IMR-90 (cell line): ENCODE measurements around the gene AGXT2. TPM values are rescaled to one million over a fixed set of nuclear protein-coding genes. Genes with fewer than 3 reads are reported as not detected.

ENCODE experiments used
- ATAC-seq: fragments of 200-7000 bp; cut with Tn5 transposase; 2 replicates; pipeline ENCODE4 v1.9.1; 2020; ENCODE audit warnings: low read depth, mild to moderate bottlenecking, moderate library complexity
- BruUV-seq: library from RNA; stranded (reverse); fragments of 400-500 nt; replicated peaks from 2 replicates; lab custom pipeline; 2021; lab: Mats Ljungman, UMichigan
- CTCF ChIA-PET: fragments of 300-600 bp; formaldehyde crosslinking; extraction: SDS; loops from one replicate; lab custom pipeline; 2021; ENCODE audit warnings: antibody characterized with exemption; lab: Yijun Ruan, JAX
- POLR2A ChIA-PET: fragments of 300-600 bp; sonication (Branson Sonifier 250); formaldehyde crosslinking; loops from one replicate; lab custom pipeline; 2022; ENCODE audit warnings: antibody characterized with exemption; ENCODE audit not compliant: unreplicated experiment; lab: Charles Lee
- DNase-seq: peaks from one replicate; pipeline ENCODE4 v3.0.0; 2013
- H2AFZ ChIP-seq: replicated peaks from 2 replicates; pipeline ENCODE3; 2013; ENCODE audit warnings: low read length, mild to moderate bottlenecking; ENCODE audit not compliant: poor library complexity
- H2AK5ac ChIP-seq: 2 replicates; pipeline ENCODE4 v1.6.1; 2013; ENCODE audit warnings: low read depth, low read length, inconsistent platforms
- H2AK9ac ChIP-seq: replicated peaks from 2 replicates; pipeline ENCODE3; 2013; ENCODE audit warnings: mild to moderate bottlenecking, low read depth, low read length, moderate library complexity; ENCODE audit not compliant: poor library complexity
- H2BK120ac ChIP-seq: 2 replicates; pipeline ENCODE4 v1.6.1; 2013; ENCODE audit warnings: low read depth, low read length, inconsistent platforms
- H2BK15ac ChIP-seq: 3 replicates; pipeline ENCODE4 v1.6.1; 2013; ENCODE audit warnings: low read depth, low read length, inconsistent platforms
- H2BK20ac ChIP-seq: 2 replicates; pipeline ENCODE4 v1.6.1; 2013; ENCODE audit warnings: low read depth, mild to moderate bottlenecking, inconsistent platforms, low read length, moderate library complexity
- H2BK5ac ChIP-seq: 2 replicates; pipeline ENCODE4 v1.6.1; 2013; ENCODE audit warnings: mild to moderate bottlenecking, low read depth, low read length, inconsistent platforms; ENCODE audit not compliant: poor library complexity, severe bottlenecking
- H3K14ac ChIP-seq: replicated peaks from 2 replicates; pipeline ENCODE4 v1.6.1; 2013; ENCODE audit warnings: low read depth, low read length, inconsistent platforms
- H3K18ac ChIP-seq: 2 replicates; pipeline ENCODE4 v1.6.1; 2013; ENCODE audit warnings: low read depth, low read length, control low read depth
- H3K23ac ChIP-seq: 2 replicates; pipeline ENCODE4 v1.6.1; 2013; ENCODE audit warnings: low read depth, low read length, inconsistent platforms
- H3K27ac ChIP-seq: 2 replicates; pipeline ENCODE4 v1.5.1; 2013; ENCODE audit warnings: mild to moderate bottlenecking, control low read depth, low read length; ENCODE audit not compliant: insufficient read depth
- H3K27me3 ChIP-seq: 2 replicates; pipeline ENCODE4 v1.6.1; 2013; ENCODE audit warnings: low read length; ENCODE audit not compliant: control insufficient read depth, insufficient read depth
- H3K36me3 ChIP-seq: 2 replicates; pipeline ENCODE4 v1.6.1; 2013; ENCODE audit warnings: low read length, mixed read lengths; ENCODE audit not compliant: control insufficient read depth, insufficient read depth
- H3K4ac ChIP-seq: 2 replicates; pipeline ENCODE4 v1.6.1; 2013; ENCODE audit warnings: low read depth, low read length, inconsistent platforms
- H3K4me1 ChIP-seq: 2 replicates; pipeline ENCODE4 v1.6.1; 2013; ENCODE audit warnings: low read length, mixed read lengths; ENCODE audit not compliant: control insufficient read depth, insufficient read depth
- H3K4me2 ChIP-seq: 2 replicates; pipeline ENCODE4 v1.6.1; 2013; ENCODE audit warnings: low read depth, mild to moderate bottlenecking, control low read depth, low read length, moderate library complexity
- H3K4me3 ChIP-seq: 2 replicates; pipeline ENCODE4 v1.5.1; 2013; ENCODE audit warnings: low read depth, mild to moderate bottlenecking, control low read depth, low read length, moderate library complexity; ENCODE audit not compliant: insufficient read depth
- H3K56ac ChIP-seq: 2 replicates; pipeline ENCODE4 v1.6.1; 2013; ENCODE audit warnings: low read length, inconsistent platforms; ENCODE audit not compliant: insufficient read depth; ENCODE audit errors: extremely low read depth
- H3K79me1 ChIP-seq, 2 experiments: 2 replicates each; pipeline ENCODE4 v1.6.1; 2013; ENCODE audit warnings: low read length in 2 of 2, inconsistent platforms in 1 of 2, low read depth in 1 of 2
- H3K9ac ChIP-seq: 2 replicates; pipeline ENCODE4 v1.6.1; 2013; ENCODE audit warnings: low read depth, low read length, control low read depth
- H3K9me1 ChIP-seq: 2 replicates; pipeline ENCODE4 v1.6.1; 2013; ENCODE audit warnings: low read length, inconsistent platforms; ENCODE audit not compliant: insufficient read depth
- H3K9me3 ChIP-seq: 2 replicates; pipeline ENCODE4 v1.6.1; 2013; ENCODE audit warnings: low read length; ENCODE audit not compliant: control insufficient read depth, insufficient read depth
- H4K20me1 ChIP-seq: 2 replicates; pipeline ENCODE4 v1.6.1; 2013; ENCODE audit warnings: low read length, inconsistent platforms; ENCODE audit not compliant: insufficient read depth
- H4K5ac ChIP-seq: 2 replicates; pipeline ENCODE4 v1.6.1; 2013; ENCODE audit warnings: mild to moderate bottlenecking, low read depth, low read length, control low read depth
- H4K8ac ChIP-seq, 2 experiments: 2 replicates each; pipeline ENCODE4 v1.6.1; 2013; ENCODE audit warnings: low read depth in 2 of 2, low read length in 2 of 2, control low read depth in 1 of 2, inconsistent platforms in 1 of 2
- H4K91ac ChIP-seq: 2 replicates; pipeline ENCODE4 v1.6.1; 2013; ENCODE audit warnings: low read depth, low read length, inconsistent platforms; ENCODE audit not compliant: insufficient read depth
- RCOR1 ChIP-seq: IDR thresholded peaks from 2 replicates; pipeline ENCODE4 v1.6.1; 2012; ENCODE audit warnings: mild to moderate bottlenecking, low read length, improper control_type of control experiment; ENCODE audit not compliant: insufficient replicate concordance
- RFX5 ChIP-seq: IDR thresholded peaks from 2 replicates; pipeline ENCODE4 v1.8.0; 2012; ENCODE audit warnings: low read depth, mild to moderate bottlenecking, low read length, moderate library complexity
- WGBS, 2 experiments: methylation state at CpG; one replicate each; pipeline versions ENCODE4 v1.1.5 to v1.1.7; 2013; ENCODE audit warnings: missing lambda C conversion rate in 2 of 2; ENCODE audit not compliant: insufficient read length in 1 of 2; ENCODE audit errors: extremely low coverage in 2 of 2; 5-methylcytosine and 5-hydroxymethylcytosine counted together
- dilution Hi-C: fragments of 300-500 bp; cut with HindIII; formaldehyde crosslinking; loops from one replicate; pipeline ENCODE4 v1.14.3; 2018; ENCODE audit warnings: low sequenced_read_pairs; ENCODE audit not compliant: unreplicated experiment
- in situ Hi-C: fragments of 300-500 bp; cut with MboI; formaldehyde crosslinking; loops from 3 replicates; pipeline ENCODE4 v1.14.3; 2019; ENCODE audit warnings: low sequenced_read_pairs, inconsistent platforms, mixed read lengths
- intact Hi-C: fragments of 100-400 bp; cut with micrococcal nuclease; formaldehyde crosslinking; loops from 2 replicates; pipeline ENCODE4 v1.10.0; 2022
- polyA plus RNA-seq, 3 experiments: library from polyadenylated mRNA; depleted of rRNA; stranded (reverse); fragments of >200 nt; gene quantifications; 2 replicates each; pipeline ENCODE4 v1.2.3, GENCODE V29; 2012; ENCODE audit warnings: low replicate concordance in 1 of 3
- total RNA-seq: library from RNA; depleted of rRNA; stranded (reverse); fragments of >200 nt; gene quantifications from 2 replicates; pipeline ENCODE4 v1.2.3, GENCODE V29; 2012

Gene AGXT2
- total and polyA plus RNA-seq, 2 of the 4 experiments (the other 2 are of a cell fraction) = not detected

GRCh38 chr5:34978681-34979080 lies 69.1 kb downstream of the AGXT2 start:
- no peaks in the 10 kb centered on the region for H3K36me3 ChIP-seq
- no peak overlapping the region for H3K14ac ChIP-seq
- H2AFZ ChIP-seq = no peak overlapping the region
- no peak overlapping the region for H3K4me2 ChIP-seq
- no peaks in the 10 kb centered on the region for H4K20me1 ChIP-seq
- no peak overlapping the region for H4K91ac ChIP-seq
- no CpG with 5 or more reads among the region's 4 CpGs for WGBS, 2 experiments
- no peak overlapping the region for H3K4ac ChIP-seq
- TF ChIP-seq RFX5 (no peak), RCOR1 (no peak)
- H2BK15ac ChIP-seq = no peak overlapping the region
- no peak overlapping the region for H2BK5ac ChIP-seq
- CTCF ChIA-PET = interaction anchor here (1.2 kb wide), 1 partner anchor 27 kb away, joined by 3 read pairs; no protein-coding TSS in a partner anchor
- H3K79me1 ChIP-seq = no peaks in the 10 kb centered on the region
- no peak for ATAC-seq
- in situ Hi-C loops (no loop called here), dilution Hi-C loops (no loop called here), intact Hi-C loops (no loop called here)
- H3K4me1 ChIP-seq = no peaks in the 10 kb centered on the region
- H2BK20ac ChIP-seq = no peak overlapping the region
- no peak overlapping the region for H2AK5ac ChIP-seq
- H3K27me3 ChIP-seq = peaks cover 10% of the 10 kb centered on the region
- H4K5ac ChIP-seq = no peak overlapping the region
- H2BK120ac ChIP-seq = no peak overlapping the region
- H4K8ac ChIP-seq = no peak overlapping the region
- no peak overlapping the region for H3K18ac ChIP-seq
- POLR2A ChIA-PET = no interaction called here
- no peak overlapping the region for H3K4me3 ChIP-seq
- no peak overlapping the region for H3K27ac ChIP-seq
- no peaks in the 10 kb centered on the region for H3K9me1 ChIP-seq
- H3K23ac ChIP-seq = no peak overlapping the region
- no peak overlapping the region for H3K9ac ChIP-seq
- H2AK9ac ChIP-seq = no peak overlapping the region
- no peak for DNase-seq
- no TSS peak for BruUV-seq
- no peak overlapping the region for H3K56ac ChIP-seq
- H3K9me3 ChIP-seq = no peaks in the 10 kb centered on the region
